A549 (cell line): ENCODE results near the gene SSU72. TPM values are rescaled to one million over a fixed set of nuclear protein-coding genes. Genes with fewer than 3 reads are reported as not detected.

Experiments
- ATAC-seq, 2 experiments: fragments of 200-7000 bp in 1 of 2; fragments of >200 bp in 1 of 2; cut with Nextera tagmentation in 1 of 2; cut with Tn5 transposase in 1 of 2; 3 replicates each; pipeline versions ENCODE4 v1.8.0 to v1.9.1; 2018 to 2020; ENCODE audit warnings: mild to moderate bottlenecking in 1 of 2, moderate library complexity in 1 of 2
- CTCF ChIA-PET: fragments of 300-600 bp; sonication (Branson Sonifier 250); formaldehyde crosslinking; extraction: SDS; loops from one replicate; lab custom pipeline; 2021; ENCODE audit warnings: antibody characterized with exemption, inconsistent platforms; lab: Yijun Ruan, JAX
- POLR2A ChIA-PET: fragments of 350-600 bp; formaldehyde crosslinking; extraction: SDS; loops from one replicate; lab custom pipeline; 2021; ENCODE audit warnings: antibody characterized with exemption, inconsistent platforms; lab: Yijun Ruan, JAX
- DNase-seq, 2 experiments: peaks; one replicate each; pipeline versions ENCODE4 v3.0.0 to v3.0.0-alpha.2; 2011 to 2016; ENCODE audit warnings: low read depth in 1 of 2, low spot score in 1 of 2
- FAIRE-seq: peaks from 2 replicates; lab custom pipeline; 2011; peaks lifted over from hg19 to GRCh38; lab: Jason Lieb, UNC
- H3K27ac ChIP-seq, 2 experiments: fragments of >200 bp; sonication (Bioruptor Twin); formaldehyde crosslinking; 3 replicates each; pipeline ENCODE4 v1.5.1; 2016 to 2017
- H3K4me1 ChIP-seq: fragments of >200 bp; sonication (Bioruptor Twin); formaldehyde crosslinking; 3 replicates; pipeline ENCODE4 v1.6.1; 2016
- H3K4me2 ChIP-seq: fragments of >200 bp; sonication (Bioruptor Twin); formaldehyde crosslinking; 3 replicates; pipeline ENCODE4 v1.6.1; 2016
- H3K4me3 ChIP-seq: fragments of >200 bp; sonication (Bioruptor Twin); formaldehyde crosslinking; 3 replicates; pipeline ENCODE4 v1.5.1; 2016
- H3K9me3 ChIP-seq: fragments of >200 bp; sonication (Bioruptor Twin); formaldehyde crosslinking; 3 replicates; pipeline ENCODE4 v1.6.1; 2016
- BHLHE40 ChIP-seq: IDR thresholded peaks from 2 replicates; pipeline ENCODE4 v1.6.1; 2012; ENCODE audit warnings: low read depth, low read length, inconsistent platforms
- CBX2 ChIP-seq: fragments of 200-600 bp; sonication (generic); IDR thresholded peaks from 2 replicates; pipeline ENCODE4 v1.6.1; 2016; ENCODE audit warnings: low read depth, mild to moderate bottlenecking, borderline replicate concordance
- CEBPB ChIP-seq, 2 experiments: fragments of >200 bp in 1 of 2; sonication (Bioruptor Twin) in 1 of 2; formaldehyde crosslinking in 1 of 2; IDR thresholded peaks; 2 replicates each; pipeline ENCODE4 v1.6.1; 2012 to 2016
- CHD2 ChIP-seq: fragments of 150-350 bp; IDR thresholded peaks from 2 replicates; pipeline ENCODE4 v1.6.1; 2014; ENCODE audit warnings: low read length; ENCODE audit not compliant: partially characterized antibody
- CHD4 ChIP-seq: fragments of 200-600 bp; sonication (generic); IDR thresholded peaks from 2 replicates; pipeline ENCODE4 v1.6.1; 2016; ENCODE audit warnings: antibody characterized with exemption, mild to moderate bottlenecking, borderline replicate concordance
- CTCF ChIP-seq: fragments of >200 bp; sonication (Bioruptor Twin); formaldehyde crosslinking; IDR thresholded peaks from 3 replicates; pipeline ENCODE4 v1.5.1; 2016
- EHMT2 ChIP-seq: fragments of 200-600 bp; sonication (generic); IDR thresholded peaks from 2 replicates; pipeline ENCODE4 v1.6.1; 2016; ENCODE audit warnings: antibody characterized with exemption, low read depth, mild to moderate bottlenecking, moderate library complexity
- ELK1 ChIP-seq: fragments of 150-350 bp; IDR thresholded peaks from 2 replicates; pipeline ENCODE4 v1.6.1; 2014; ENCODE audit warnings: low read depth, mild to moderate bottlenecking, low read length
- FOSB ChIP-seq: fragments of 250-450 bp; sonication (Bioruptor Pico); IDR thresholded peaks from 2 replicates; pipeline ENCODE4 v1.5.0; 2020; ENCODE audit warnings: mild to moderate bottlenecking, moderate library complexity
- GATA3 ChIP-seq: IDR thresholded peaks from 2 replicates; pipeline ENCODE4 v1.6.1; 2012; ENCODE audit warnings: borderline replicate concordance
- HDAC2 ChIP-seq: fragments of 200-600 bp; sonication (generic); IDR thresholded peaks from 2 replicates; pipeline ENCODE4 v1.6.1; 2016
- HMGXB4 ChIP-seq: fragments of 250-450 bp; sonication (Bioruptor Pico); IDR thresholded peaks from 2 replicates; pipeline ENCODE4 v1.5.0; 2021; ENCODE audit warnings: mild to moderate bottlenecking, moderate library complexity, borderline replicate concordance
- HOXB5 ChIP-seq: fragments of 250-450 bp; sonication (Bioruptor Pico); IDR thresholded peaks from 2 replicates; pipeline ENCODE4 v1.5.0; 2020; ENCODE audit warnings: mild to moderate bottlenecking, moderate library complexity
- PHF8 ChIP-seq: fragments of 200-600 bp; sonication (generic); IDR thresholded peaks from 2 replicates; pipeline ENCODE4 v1.6.1; 2016; ENCODE audit warnings: low read depth, mild to moderate bottlenecking, antibody characterized with exemption, moderate library complexity, borderline replicate concordance
- POLR2A ChIP-seq: IDR thresholded peaks from 2 replicates; pipeline ENCODE4 v1.6.1; 2012; ENCODE audit warnings: mild to moderate bottlenecking, low read length
- RAD21 ChIP-seq, 2 experiments: fragments of >200 bp in 1 of 2; sonication (Bioruptor Twin) in 1 of 2; formaldehyde crosslinking in 1 of 2; IDR thresholded peaks in 1 of 2; conservative IDR thresholded peaks in 1 of 2; 2 replicates in 1 of 2; 3 replicates in 1 of 2; pipeline ENCODE4 v1.6.1; 2012 to 2018; ENCODE audit warnings: inconsistent platforms in 1 of 2
- RARB ChIP-seq: fragments of 250-450 bp; sonication (Bioruptor Pico); IDR thresholded peaks from 2 replicates; pipeline ENCODE4 v1.8.0; 2021; ENCODE audit warnings: mild to moderate bottlenecking, moderate library complexity
- RFX5 ChIP-seq: fragments of 450-650 bp; IDR thresholded peaks from 2 replicates; pipeline ENCODE4 v1.7.1; 2014; ENCODE audit warnings: antibody characterized with exemption, mild to moderate bottlenecking, moderate library complexity
- RNF2 ChIP-seq: fragments of 200-600 bp; sonication (generic); IDR thresholded peaks from 2 replicates; pipeline ENCODE4 v1.6.1; 2016; ENCODE audit warnings: low read depth, mild to moderate bottlenecking, antibody characterized with exemption, moderate library complexity, borderline replicate concordance
- SREBF2 ChIP-seq: fragments of 450-650 bp; IDR thresholded peaks from 2 replicates; pipeline ENCODE4 v1.6.1; 2014; ENCODE audit warnings: mild to moderate bottlenecking, moderate library complexity
- ZC3H11A ChIP-seq: fragments of 450-650 bp; IDR thresholded peaks from 2 replicates; pipeline ENCODE4 v1.6.1; 2014; ENCODE audit warnings: antibody characterized with exemption, mild to moderate bottlenecking
- WGBS: methylation state at CpG from one replicate; pipeline ENCODE4 v1.1.6; 2017; ENCODE audit errors: missing lambda C conversion rate; 5-methylcytosine and 5-hydroxymethylcytosine counted together
- polyA plus RNA-seq, 4 experiments: library from polyadenylated mRNA; depleted of rRNA in 3 of 4; stranded (reverse); fragments of >200 nt; fragmentation: RNase III in 1 of 4; extraction: RNeasy Plus Mini Kit Qiagen cat#74134 plus additional on column Dnase treatment in 1 of 4; gene quantifications; 2 replicates in 3 of 4; 3 replicates in 1 of 4; pipeline ENCODE4 v1.2.3, GENCODE V29; 2011 to 2017
- TF ChIP-seq, protein P1 (sequence below): fragments of 200-600 bp; sonication (generic); IDR thresholded peaks from 2 replicates; pipeline ENCODE4 v1.6.1; 2016; ENCODE audit warnings: antibody characterized with exemption, mild to moderate bottlenecking, moderate library complexity

SSU72 gene
- polyA plus RNA-seq, 2 of the 4 experiments (the other 2 are of a cell fraction) = 75.3 to 101 TPM

- DNase-seq = no peak
- no peak overlapping the region for H3K27ac ChIP-seq
- 89% methylated on average over 17 of the region's 17 CpGs for WGBS
- CTCF ChIA-PET = no interaction called here
- no peaks in the 10 kb centered on the region for H3K9me3 ChIP-seq
- POLR2A ChIA-PET = no interaction called here
- no peak overlapping the region for H3K4me3 ChIP-seq
- no peak for ATAC-seq
- no peak overlapping the region for H3K4me2 ChIP-seq
- TF ChIP-seq HOXB5 (CRISPR knock-in tag) = no peak
- no peak for TF ChIP-seq HDAC2
- TF ChIP-seq RFX5 = no peak
- TF ChIP-seq PHF8 = no peak
- no peak for TF ChIP-seq BHLHE40
- TF ChIP-seq GATA3 = no peak
- no peak for TF ChIP-seq CHD4
- no peak for TF ChIP-seq ZC3H11A
- TF ChIP-seq CEBPB (IDR thresholded peaks at IDR 0.05) = no peak
- TF ChIP-seq EHMT2 = no peak
- no peak for TF ChIP-seq CBX2
- no peak for TF ChIP-seq FOSB (CRISPR knock-in tag)
- TF ChIP-seq RARB (CRISPR knock-in tag) = no peak
- TF ChIP-seq HMGXB4 (CRISPR knock-in tag) = no peak
- no peak for TF ChIP-seq POLR2A
- no peak for TF ChIP-seq RAD21 (conservative IDR thresholded peaks at IDR 0.05 in 1 of 2, IDR thresholded peaks at IDR 0.05 in 1 of 2)
- TF ChIP-seq SREBF2 = no peak
- TF ChIP-seq, protein P1, sequence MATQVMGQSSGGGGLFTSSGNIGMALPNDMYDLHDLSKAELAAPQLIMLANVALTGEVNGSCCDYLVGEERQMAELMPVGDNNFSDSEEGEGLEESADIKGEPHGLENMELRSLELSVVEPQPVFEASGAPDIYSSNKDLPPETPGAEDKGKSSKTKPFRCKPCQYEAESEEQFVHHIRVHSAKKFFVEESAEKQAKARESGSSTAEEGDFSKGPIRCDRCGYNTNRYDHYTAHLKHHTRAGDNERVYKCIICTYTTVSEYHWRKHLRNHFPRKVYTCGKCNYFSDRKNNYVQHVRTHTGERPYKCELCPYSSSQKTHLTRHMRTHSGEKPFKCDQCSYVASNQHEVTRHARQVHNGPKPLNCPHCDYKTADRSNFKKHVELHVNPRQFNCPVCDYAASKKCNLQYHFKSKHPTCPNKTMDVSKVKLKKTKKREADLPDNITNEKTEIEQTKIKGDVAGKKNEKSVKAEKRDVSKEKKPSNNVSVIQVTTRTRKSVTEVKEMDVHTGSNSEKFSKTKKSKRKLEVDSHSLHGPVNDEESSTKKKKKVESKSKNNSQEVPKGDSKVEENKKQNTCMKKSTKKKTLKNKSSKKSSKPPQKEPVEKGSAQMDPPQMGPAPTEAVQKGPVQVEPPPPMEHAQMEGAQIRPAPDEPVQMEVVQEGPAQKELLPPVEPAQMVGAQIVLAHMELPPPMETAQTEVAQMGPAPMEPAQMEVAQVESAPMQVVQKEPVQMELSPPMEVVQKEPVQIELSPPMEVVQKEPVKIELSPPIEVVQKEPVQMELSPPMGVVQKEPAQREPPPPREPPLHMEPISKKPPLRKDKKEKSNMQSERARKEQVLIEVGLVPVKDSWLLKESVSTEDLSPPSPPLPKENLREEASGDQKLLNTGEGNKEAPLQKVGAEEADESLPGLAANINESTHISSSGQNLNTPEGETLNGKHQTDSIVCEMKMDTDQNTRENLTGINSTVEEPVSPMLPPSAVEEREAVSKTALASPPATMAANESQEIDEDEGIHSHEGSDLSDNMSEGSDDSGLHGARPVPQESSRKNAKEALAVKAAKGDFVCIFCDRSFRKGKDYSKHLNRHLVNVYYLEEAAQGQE = no peak
- no peak for TF ChIP-seq CHD2
- no peaks in the 10 kb centered on the region for H3K4me1 ChIP-seq
- no peak for FAIRE-seq
Observed at GRCh38 chr1:1622788-1623094, 48.1 kb upstream of the SSU72 start.

DNA sequence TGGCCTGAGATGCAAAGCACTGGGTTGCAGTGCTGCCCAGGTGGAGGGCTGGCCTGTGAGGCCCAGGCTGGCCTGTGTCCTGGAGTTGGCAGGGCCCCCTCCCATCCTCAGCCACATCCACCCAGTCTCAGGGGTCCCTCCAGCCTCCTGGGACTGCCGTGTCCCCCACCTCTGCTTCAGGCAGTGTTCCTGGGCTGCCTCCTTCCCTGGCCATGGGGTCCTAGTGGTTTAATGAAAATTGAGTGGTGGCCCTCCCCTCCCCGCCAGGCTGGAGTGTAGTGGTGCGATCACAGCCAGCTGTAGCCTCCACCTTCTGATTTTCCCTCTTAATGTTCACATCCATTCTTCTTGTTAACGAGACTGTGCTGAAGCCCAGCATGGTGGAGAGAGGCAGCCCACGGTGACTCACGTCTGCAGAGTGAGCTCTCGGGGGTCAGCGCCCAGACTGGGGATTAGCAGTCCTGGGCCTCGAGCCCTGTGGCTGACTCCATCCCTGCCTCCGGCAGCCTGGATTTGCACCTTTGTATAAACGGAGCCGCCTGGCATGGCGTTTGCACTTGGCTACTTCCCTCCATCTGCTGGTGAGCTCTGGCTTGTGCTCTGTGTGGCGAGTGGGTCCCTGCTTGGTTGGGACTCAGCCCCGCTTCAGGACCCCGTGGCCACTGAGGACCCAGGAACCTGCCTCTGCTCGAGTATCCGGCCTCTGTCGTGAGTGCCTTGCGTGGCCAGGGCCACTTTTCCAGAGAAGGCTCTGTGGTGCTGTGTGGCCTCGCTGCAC is 47.5 kb upstream of the SSU72 start:
- TF ChIP-seq ELK1 (no peak), RAD21 (conservative IDR thresholded peaks at IDR 0.05 in 1 of 2, IDR thresholded peaks at IDR 0.05 in 1 of 2) (no peak), HMGXB4 (CRISPR knock-in tag) (no peak), RNF2 (no peak), CTCF (no peak)
- TF ChIP-seq, all 56 proteins: peak for 0
- FAIRE-seq = no peak
- H3K4me2 ChIP-seq = no peak overlapping the region
- H3K9me3 ChIP-seq = no peaks in the 10 kb centered on the region
- ATAC-seq = no peak
- 56% methylated on average over 11 of the region's 21 CpGs for WGBS
- CTCF ChIA-PET = interaction anchor here (0.5 kb wide), 1 partner anchor 31 kb away, joined by 3 read pairs; no protein-coding TSS in a partner anchor
- POLR2A ChIA-PET = no interaction called here
- H3K4me3 ChIP-seq = no peak overlapping the region
- DNase-seq = no peak
- H3K4me1 ChIP-seq = no peaks in the 10 kb centered on the region
- H3K27ac ChIP-seq = no peak overlapping the region
